GM12878 (cell line): Measurements from ENCODE around the gene TMEM178A. TPM values are rescaled to one million over a fixed set of nuclear protein-coding genes. Genes with fewer than 3 reads are reported as not detected.

Experiments used
- ATAC-seq: fragments of 200-7000 bp; cut with Tn5 transposase; 3 replicates; pipeline ENCODE4 v1.9.1; 2020; ENCODE audit warnings: mild to moderate bottlenecking, moderate library complexity
- BruUV-seq: library from RNA; stranded (reverse); fragments of 400-500 nt; replicated peaks from 2 replicates; lab custom pipeline; 2021; lab: Mats Ljungman, UMichigan
- CTCF ChIA-PET: fragments of 300-600 bp; sonication (Branson Sonifier 250); formaldehyde crosslinking; extraction: SDS; loops from one replicate; lab custom pipeline; 2021; ENCODE audit warnings: inconsistent platforms; lab: Yijun Ruan, JAX
- POLR2A ChIA-PET: fragments of 350-600 bp; formaldehyde crosslinking; extraction: SDS; loops from one replicate; lab custom pipeline; 2021; ENCODE audit warnings: inconsistent platforms; lab: Charles Lee
- RAD21 ChIA-PET: fragments of 300-600 bp; sonication (Branson Sonifier 250); formaldehyde crosslinking; loops from one replicate; lab custom pipeline; 2023; ENCODE audit warnings: antibody characterized with exemption; ENCODE audit not compliant: unreplicated experiment; lab: Charles Lee
- SMC1A ChIA-PET: fragments of 300-600 bp; sonication (Branson Sonifier 250); formaldehyde crosslinking; loops from one replicate; lab custom pipeline; 2023; ENCODE audit not compliant: unreplicated experiment, uncharacterized antibody; lab: Charles Lee
- DNase-seq: peaks from one replicate; pipeline ENCODE4 v3.0.0-alpha.2; 2011; ENCODE audit warnings: low read depth, low spot score
- FAIRE-seq: peaks from 3 replicates; lab custom pipeline; 2011; peaks lifted over from hg19 to GRCh38; lab: Jason Lieb, UNC
- H2AFZ ChIP-seq: 2 replicates; pipeline ENCODE4 v1.6.0; 2011; ENCODE audit warnings: low read depth, low read length, control low read depth; ENCODE audit not compliant: control insufficient read depth
- H3K27ac ChIP-seq: 2 replicates; pipeline ENCODE4 v1.5.1; 2011; ENCODE audit warnings: control low read depth; ENCODE audit not compliant: control insufficient read depth, insufficient read depth
- H3K27me3 ChIP-seq, 2 experiments: replicated peaks in 1 of 2; 2 replicates each; pipeline versions ENCODE4 v1.6.0 to v1.6.1; 2011; ENCODE audit warnings: low read length in 1 of 2; ENCODE audit not compliant: control insufficient read depth in 2 of 2, insufficient read depth in 2 of 2
- H3K36me3 ChIP-seq, 2 experiments: 2 replicates each; pipeline ENCODE4 v1.5.1; 2011; ENCODE audit warnings: low read length in 1 of 2; ENCODE audit not compliant: control insufficient read depth in 2 of 2, insufficient read depth in 2 of 2
- H3K4me1 ChIP-seq: 2 replicates; pipeline ENCODE4 v1.6.1; 2011; ENCODE audit warnings: mild to moderate bottlenecking, low read length, moderate library complexity, mixed read lengths; ENCODE audit not compliant: control insufficient read depth, insufficient read depth
- H3K4me2 ChIP-seq: 2 replicates; pipeline ENCODE4 v1.6.0; 2011; ENCODE audit warnings: control low read depth; ENCODE audit not compliant: control insufficient read depth, insufficient read depth
- H3K4me3 ChIP-seq: fragments of 200-600 bp; sonication (generic); 2 replicates; pipeline ENCODE4 v1.5.1; 2016
- H3K79me2 ChIP-seq: 2 replicates; pipeline ENCODE4 v1.6.0; 2011; ENCODE audit warnings: low read length; ENCODE audit not compliant: control insufficient read depth, insufficient read depth
- H3K9ac ChIP-seq: 2 replicates; pipeline ENCODE4 v1.8.0; 2011; ENCODE audit warnings: low read length, control low read depth, mixed read lengths; ENCODE audit not compliant: control insufficient read depth, insufficient read depth
- H3K9me3 ChIP-seq: replicated peaks from 3 replicates; pipeline ENCODE4 v1.5.1; 2011; ENCODE audit warnings: mild to moderate bottlenecking, low read length; ENCODE audit not compliant: control insufficient read depth, insufficient read depth
- H4K20me1 ChIP-seq: 2 replicates; pipeline ENCODE4 v1.6.0; 2011; ENCODE audit not compliant: control insufficient read depth, insufficient read depth
- MLLT1 ChIP-seq: fragments of 450-650 bp; IDR thresholded peaks from 2 replicates; pipeline ENCODE4 v1.6.1; 2016; ENCODE audit warnings: mild to moderate bottlenecking
- RCOR1 ChIP-seq: conservative IDR thresholded peaks from 2 replicates; pipeline ENCODE4 v1.6.1; 2012; ENCODE audit warnings: low read depth, low read length, improper control_type of control experiment
- ZBTB11 ChIP-seq: fragments of 450-650 bp; formaldehyde crosslinking; IDR thresholded peaks from 2 replicates; pipeline ENCODE4 v1.5.0; 2022; ENCODE audit warnings: mild to moderate bottlenecking, missing genetic modification characterization
- WGBS: methylation state at CpG from one replicate; pipeline ENCODE4 v1.1.6; 2016; ENCODE audit warnings: low lambda C conversion rate; ENCODE audit not compliant: insufficient replicate concordance, insufficient coverage; ENCODE audit errors: missing lambda C conversion rate; 5-methylcytosine and 5-hydroxymethylcytosine counted together
- in situ Hi-C: fragments of 300-500 bp; cut with MboI; formaldehyde crosslinking; loops from 9 replicates; pipeline ENCODE4 v1.14.3; 2018; ENCODE audit warnings: mixed read lengths
- intact Hi-C: fragments of 100-400 bp; cut with micrococcal nuclease; formaldehyde crosslinking; loops from one replicate; pipeline ENCODE4 v1.14.2; 2022; ENCODE audit not compliant: unreplicated experiment
- polyA plus RNA-seq, 11 experiments: library from polyadenylated mRNA; depleted of rRNA in 4 of 11; unstranded in 6 of 11; stranded (reverse) in 5 of 11; fragments of >200 nt; fragmentation: Nextera tagmentation in 4 of 11; fragmentation: Illumina TruSeq in 1 of 11; extraction: Ambion mirVana in 4 of 11; extraction: Trizol in 1 of 11; gene quantifications; 1 replicate in 1 of 11; 2 replicates in 10 of 11; pipeline versions ENCODE4 v1.2.1 to v1.2.3, GENCODE V29; 2011 to 2016; ENCODE audit warnings: inconsistent platforms in 2 of 11, missing spikeins in 2 of 11, low read depth in 1 of 11
- total RNA-seq, 4 experiments: library from RNA; depleted of rRNA in 3 of 4; stranded (reverse); fragments of >200 nt in 3 of 4; fragmentation: Illumina TruSeq in 1 of 4; extraction: Trizol in 1 of 4; gene quantifications; 2 replicates each; pipeline versions ENCODE4 v1.2.1 to v1.2.3, GENCODE V29; 2013 to 2021
- TF ChIP-seq, protein P1 (sequence below): fragments of 450-650 bp; conservative IDR thresholded peaks from 2 replicates; pipeline ENCODE4 v1.6.1; 2017; ENCODE audit warnings: mild to moderate bottlenecking, moderate library complexity

Gene TMEM178A
- total and polyA plus RNA-seq, 10 of the 15 experiments (the other 5 are each of a cell fraction or from before 2014, with no cell fraction given) = not detected

DNA sequence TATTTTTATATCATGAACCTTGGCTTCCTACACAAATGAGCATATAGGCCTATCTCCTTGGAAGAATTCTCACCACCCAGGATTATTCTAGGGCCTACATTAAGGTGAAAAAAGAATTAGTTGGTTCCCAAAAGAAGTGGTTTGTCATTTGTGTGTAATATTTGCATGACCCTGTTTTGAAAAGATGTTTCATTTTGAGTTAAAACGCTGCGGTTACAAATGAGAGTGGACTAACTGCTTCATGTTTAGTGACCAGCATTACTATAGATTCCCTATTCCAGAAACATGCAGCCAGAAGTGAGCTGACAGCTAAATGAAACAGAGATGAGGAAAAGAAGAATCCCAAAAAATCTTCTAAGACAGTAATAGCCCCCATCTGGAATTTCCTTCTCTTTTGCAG, 44.1 kb upstream of the TMEM178A start (continued):
- TF ChIP-seq, protein P1, sequence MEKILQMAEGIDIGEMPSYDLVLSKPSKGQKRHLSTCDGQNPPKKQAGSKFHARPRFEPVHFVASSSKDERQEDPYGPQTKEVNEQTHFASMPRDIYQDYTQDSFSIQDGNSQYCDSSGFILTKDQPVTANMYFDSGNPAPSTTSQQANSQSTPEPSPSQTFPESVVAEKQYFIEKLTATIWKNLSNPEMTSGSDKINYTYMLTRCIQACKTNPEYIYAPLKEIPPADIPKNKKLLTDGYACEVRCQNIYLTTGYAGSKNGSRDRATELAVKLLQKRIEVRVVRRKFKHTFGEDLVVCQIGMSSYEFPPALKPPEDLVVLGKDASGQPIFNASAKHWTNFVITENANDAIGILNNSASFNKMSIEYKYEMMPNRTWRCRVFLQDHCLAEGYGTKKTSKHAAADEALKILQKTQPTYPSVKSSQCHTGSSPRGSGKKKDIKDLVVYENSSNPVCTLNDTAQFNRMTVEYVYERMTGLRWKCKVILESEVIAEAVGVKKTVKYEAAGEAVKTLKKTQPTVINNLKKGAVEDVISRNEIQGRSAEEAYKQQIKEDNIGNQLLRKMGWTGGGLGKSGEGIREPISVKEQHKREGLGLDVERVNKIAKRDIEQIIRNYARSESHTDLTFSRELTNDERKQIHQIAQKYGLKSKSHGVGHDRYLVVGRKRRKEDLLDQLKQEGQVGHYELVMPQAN = no peak

DNA sequence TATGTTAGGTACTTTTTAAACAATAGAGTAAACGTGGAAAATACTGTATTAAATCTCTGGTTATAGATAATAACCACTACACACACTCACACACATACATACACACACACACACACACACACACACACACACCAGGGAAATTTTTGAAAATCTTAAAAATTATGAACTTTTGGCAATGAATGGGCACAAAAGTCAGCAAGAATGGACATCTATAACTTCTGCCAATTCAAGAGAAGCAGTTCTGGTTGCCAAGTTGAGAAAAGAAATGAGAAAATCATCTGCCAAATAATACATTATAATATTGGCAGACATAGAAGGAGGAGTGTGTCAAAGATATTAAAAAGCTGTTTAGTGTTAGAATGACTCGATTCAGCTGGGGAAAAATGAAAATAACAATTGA, 42.9 kb upstream of the TMEM178A start:
- in situ Hi-C loops = no loop called here
- BruUV-seq = no TSS peak
- H3K36me3 ChIP-seq = no peaks in the 10 kb centered on the region
- TF ChIP-seq RCOR1 = no peak
- TF ChIP-seq ZBTB11 (CRISPR knock-in tag) = no peak
- no peak for TF ChIP-seq MLLT1
- TF ChIP-seq, all 136 proteins: peak for 0
- H3K79me2 ChIP-seq = no peaks in the 10 kb centered on the region
- ChIA-PET CTCF (interaction anchor here (0.7 kb wide), 1 partner anchor 1134 kb away, joined by 3 read pairs; no protein-coding TSS in a partner anchor), SMC1A (interaction anchor here (0.9 kb wide), 1 partner anchor 27 kb away, joined by 3 read pairs; no protein-coding TSS in a partner anchor), POLR2A (no interaction called here), RAD21 (no interaction called here)
- H2AFZ ChIP-seq = no peak overlapping the region
- no peak overlapping the region for H3K27ac ChIP-seq
- no peak overlapping the region for H3K4me2 ChIP-seq
- H3K27me3 ChIP-seq = no peaks in the 10 kb centered on the region; a peak in 2 of 4 replicates
- no peak overlapping the region for H3K9ac ChIP-seq
- DNase-seq = no peak
- 0% methylated on average over 2 of the region's 2 CpGs for WGBS
- H3K4me1 ChIP-seq = no peaks in the 10 kb centered on the region
- no peak for ATAC-seq
- no peaks in the 10 kb centered on the region for H4K20me1 ChIP-seq
- no peak overlapping the region for H3K4me3 ChIP-seq
- no peak for FAIRE-seq
- no peaks in the 10 kb centered on the region for H3K9me3 ChIP-seq
- intact Hi-C loops = loop anchor here (10.0 kb wide), 1 partner anchor 58 kb away; no protein-coding TSS in a partner anchor
